ENCODE results near the gene CCDC154.
"Not testable (repeated sequence)": the region's sequence is repeated elsewhere in the genome, so short reads cannot be mapped to it uniquely, and the experiment has no call there.

Gene CCDC154

DNA sequence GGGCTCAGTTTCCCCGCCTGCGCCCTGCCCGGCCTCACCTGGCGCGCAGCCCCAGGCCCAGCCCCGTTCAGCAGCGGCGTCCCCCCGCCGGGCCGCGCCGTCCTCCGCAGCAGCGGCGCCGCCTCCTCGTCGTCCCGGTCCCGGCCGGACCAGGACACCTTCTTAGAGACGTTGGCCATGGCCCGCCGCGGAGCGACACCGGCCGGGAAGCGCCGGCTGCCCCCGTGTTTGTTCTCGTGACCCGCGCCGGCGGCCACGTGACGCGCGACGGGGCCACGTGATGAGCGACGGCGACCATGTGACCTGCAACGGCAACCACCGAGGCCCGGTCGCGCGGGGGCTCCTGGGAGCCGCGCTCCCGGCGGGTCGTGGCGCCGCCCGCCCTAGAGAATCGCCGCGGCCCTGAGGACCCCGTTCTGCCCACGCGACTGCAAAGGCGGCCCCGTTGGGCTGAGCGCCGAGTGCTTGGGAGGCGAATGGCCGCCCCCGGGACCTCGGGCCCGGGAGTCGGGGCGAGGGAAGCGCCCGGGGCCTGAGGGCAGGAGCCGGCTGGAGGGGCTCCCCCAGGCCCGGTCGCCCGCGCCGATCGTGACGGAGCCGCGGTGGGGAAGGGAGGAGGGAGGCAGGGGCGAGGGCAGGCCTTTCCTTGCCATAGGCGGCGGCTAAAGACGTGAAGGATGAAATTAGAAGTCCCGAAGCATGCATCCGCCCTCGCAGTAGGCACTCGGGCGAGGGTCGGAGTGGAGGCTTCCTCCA lies 30.6 kb upstream of the CCDC154 start, which contains the start of gene CLCN7:
TSS of gene CLCN7 (minus strand) at position 233 of the 756 bp plus-strand sequence. CDS start at position 179, 54 bp downstream.
- peak; percentile 80 to 81 for DNase-seq (ENCODE audit: extremely low read depth in 1 of 2, low read depth in 1 of 2)

DNA sequence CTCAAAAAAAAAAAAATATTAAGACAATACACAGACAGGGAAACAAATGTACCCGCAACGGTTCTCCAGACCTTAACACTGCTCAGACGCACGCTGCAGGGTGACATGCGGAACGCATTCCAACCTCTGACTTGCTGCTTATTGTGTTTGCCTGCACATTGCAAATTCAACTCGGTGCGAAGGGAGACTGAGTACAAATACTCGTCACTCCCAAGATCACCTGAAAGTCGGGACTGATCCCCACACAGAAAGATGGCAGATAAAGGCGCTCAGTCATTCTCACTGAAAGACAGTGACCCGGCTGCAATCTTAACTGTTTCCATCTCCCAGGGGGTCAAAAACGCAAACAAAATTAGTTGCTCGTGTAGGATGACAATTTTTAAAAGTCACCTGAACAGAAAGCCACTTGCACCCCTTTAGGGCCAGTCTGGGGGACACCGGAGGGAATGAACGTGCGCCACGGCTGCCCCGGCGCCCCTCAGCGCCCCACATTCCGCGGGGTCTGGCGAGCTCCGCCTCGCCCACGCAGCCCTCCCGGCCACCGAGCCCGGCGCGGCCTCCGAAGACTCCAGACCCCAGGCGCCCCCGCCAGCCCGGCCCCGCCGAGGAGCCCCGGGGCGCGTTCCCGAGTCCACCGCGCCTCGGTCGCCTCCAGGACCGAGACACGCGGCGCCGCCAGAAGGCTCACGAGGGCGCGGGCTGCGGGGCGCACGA lies 29.9 kb upstream of the CCDC154 start:
- DNase-seq (ENCODE audit: extremely low read depth in 1 of 2, low read depth in 1 of 2): no peak

DNA sequence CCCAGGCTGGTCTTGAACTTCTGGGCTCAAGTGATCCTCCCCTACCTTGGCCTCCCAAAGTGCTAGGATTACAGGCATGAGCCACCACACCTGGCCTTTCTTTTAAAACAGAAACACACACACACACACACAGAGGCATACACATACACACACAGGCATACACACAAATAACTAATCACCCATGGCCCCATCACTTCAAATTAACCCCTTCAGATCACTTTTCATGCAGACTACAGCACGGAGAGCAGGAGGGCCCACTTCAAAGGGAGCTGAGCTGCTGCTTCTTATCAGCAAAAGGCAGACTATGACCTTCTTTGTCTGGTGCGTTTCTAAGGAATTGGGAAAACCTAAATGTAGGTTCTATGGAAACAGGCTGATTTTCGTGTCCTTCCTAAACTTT lies 28.6 kb upstream of the CCDC154 start:
- no peak for DNase-seq (ENCODE audit: extremely low read depth in 1 of 2, low read depth in 1 of 2)

DNA sequence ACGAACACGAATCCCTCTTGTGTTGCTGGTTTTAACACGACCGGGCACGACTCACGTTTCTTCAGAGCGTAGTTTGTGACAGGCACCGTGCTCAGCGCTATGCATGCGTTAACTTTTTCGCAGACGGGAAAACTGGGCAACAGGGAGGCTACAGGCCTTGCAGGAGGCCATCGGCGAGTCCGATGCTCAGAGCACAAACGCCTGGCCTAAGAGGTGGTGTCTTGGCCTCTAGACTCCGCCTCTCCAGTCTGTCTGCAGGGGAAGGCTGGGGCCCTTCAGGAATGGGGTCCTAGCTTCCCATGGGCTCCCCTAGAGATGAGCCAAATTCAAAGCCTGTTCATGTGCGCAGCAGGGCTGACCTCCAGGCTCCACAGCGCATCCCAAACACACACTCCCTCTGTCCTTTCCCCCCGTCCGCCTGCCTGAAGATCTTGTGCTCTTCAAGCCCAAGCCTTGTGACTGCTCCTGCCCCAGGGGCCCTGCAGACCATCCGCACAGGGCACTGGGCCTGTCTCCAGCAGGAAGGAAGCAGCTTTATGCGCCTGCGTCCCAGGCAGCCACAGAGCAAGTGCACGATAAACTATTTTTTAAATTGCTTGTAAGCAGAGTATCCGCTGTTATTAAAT lies 27.3 kb upstream of the CCDC154 start:
- no peak for DNase-seq (ENCODE audit: extremely low read depth in 1 of 2, low read depth in 1 of 2)

DNA sequence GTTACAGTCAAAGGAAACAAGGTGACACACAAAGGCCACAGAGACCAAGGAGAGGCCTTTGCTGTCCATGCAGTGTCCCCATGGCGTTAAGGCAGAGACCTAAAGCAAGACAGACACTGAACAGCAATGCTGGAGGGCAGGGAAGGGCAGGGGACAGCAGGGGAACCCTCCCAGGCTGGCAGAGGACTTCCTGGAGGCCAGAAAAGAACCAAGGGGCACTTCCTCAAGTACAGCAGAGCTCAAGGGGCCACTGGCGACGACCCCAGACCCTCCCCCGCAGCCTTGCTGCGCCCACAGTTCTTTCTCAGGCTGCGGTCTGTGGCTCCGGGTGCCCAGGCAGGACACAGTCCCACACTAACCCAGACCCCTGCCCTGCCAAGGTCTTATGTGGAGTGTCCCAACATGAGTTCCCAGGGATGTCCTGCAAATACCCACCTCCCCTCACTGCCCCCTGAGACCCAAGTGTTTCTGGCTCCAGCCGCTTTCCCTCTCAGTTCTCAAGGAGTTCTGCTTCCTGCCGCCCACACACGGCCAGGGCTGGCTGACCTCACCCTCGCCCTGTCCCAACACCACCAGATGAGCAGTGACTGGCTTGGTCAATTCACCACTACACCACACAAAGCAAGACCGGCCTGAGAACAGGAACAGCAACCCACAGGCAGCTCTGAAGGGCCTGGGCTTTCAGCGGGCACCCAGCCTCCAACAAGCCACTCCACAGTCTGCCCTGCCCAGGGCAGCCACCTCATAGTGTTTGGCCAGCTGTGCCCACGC lies 26.3 kb upstream of the CCDC154 start:
- DNase-seq (ENCODE audit: extremely low read depth in 1 of 2, low read depth in 1 of 2): no peak

DNA sequence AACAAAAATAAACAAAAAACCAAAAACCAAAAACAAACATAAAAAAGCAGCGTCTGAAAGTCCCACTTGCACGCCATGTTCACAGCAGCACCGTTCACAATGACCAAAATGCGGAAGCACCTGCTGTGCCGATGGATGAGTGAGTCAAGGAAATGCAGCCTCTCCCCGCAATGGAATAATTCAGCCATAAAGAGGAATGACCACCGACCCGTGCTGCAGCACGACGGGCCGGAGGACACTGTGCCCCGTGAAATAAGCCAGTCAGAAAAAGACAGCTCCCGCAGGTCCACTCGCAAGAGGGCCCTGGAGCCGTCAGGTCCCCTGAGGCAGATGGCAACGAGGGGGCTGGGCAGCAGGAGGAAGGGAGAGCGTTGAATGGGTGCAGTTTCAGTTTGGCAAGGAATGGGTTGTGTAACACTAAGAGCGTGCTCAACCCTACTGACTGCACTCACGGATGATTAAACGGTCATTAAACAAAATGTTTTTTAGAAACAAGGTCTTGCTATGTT lies 25.4 kb upstream of the CCDC154 start:
- no peak for DNase-seq (ENCODE audit: extremely low read depth in 1 of 2, low read depth in 1 of 2)

DNA sequence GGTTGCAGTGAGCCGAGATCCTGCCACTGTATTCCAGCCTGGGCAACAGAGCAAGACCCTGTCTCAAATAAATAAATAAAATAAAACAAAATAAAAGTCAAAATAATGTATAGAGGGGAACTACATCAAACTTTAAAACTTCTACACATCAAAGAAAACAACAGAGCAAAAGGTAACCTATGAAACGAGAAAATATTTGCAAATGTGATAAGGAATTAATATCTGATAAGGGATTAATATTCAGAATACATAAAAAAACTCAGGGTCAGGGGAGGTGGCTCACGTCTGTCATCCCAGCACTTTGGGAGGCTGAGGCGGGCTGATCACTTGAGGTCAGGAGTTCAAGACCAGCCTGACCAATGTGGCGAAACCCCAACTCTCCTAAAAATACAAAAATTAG lies 24.8 kb upstream of the CCDC154 start:
- DNase-seq (ENCODE audit: extremely low read depth in 1 of 2, low read depth in 1 of 2): not testable (repeated sequence)

DNA sequence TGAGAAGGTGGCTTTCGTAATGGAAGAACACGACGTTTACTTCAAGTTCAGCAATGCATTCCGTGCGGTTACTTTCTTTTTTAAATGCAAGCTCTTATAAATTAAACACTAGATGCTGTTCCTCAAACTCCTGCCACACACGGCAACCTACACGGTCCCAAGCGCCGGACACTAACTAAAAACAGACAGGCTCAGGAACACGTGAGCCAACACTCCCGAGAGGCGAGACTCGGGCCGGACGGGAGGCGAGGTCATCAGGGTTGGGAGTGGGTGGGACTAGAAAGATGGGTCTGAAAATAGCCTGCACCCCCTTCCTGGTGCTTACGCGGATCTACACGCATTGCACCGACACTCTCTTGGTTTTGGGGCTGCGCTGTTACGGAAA lies 24.1 kb upstream of the CCDC154 start:
- DNase-seq (ENCODE audit: extremely low read depth in 1 of 2, low read depth in 1 of 2): no peak

DNA sequence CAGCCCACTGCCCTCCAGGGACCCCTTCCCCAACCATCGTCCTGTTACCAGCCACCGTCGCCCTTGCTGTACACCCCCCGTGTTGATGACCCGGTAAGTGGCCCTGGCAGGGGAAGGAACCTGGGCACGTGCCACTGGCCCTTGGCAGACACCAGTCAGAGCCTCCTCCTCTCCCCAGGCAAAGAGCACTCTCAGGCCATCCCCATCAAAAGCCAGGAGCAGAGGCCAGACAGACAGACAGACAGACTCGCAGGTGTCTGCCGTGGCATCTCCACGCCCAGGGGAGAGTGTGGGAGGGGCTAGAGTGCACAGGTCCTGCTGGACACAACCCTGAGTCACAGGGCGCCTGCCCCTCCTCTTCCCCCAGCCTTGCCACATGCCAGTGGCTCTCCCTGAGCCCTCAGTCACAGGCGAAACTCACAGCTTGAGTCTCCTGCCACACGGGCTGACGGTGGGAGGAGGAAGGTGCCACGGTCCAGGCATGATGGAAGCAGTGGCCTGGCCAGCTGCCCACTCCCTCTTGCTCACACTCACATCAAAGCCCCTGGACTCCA lies 22.7 kb upstream of the CCDC154 start:
- no peak for DNase-seq (ENCODE audit: extremely low read depth in 1 of 2, low read depth in 1 of 2)

DNA sequence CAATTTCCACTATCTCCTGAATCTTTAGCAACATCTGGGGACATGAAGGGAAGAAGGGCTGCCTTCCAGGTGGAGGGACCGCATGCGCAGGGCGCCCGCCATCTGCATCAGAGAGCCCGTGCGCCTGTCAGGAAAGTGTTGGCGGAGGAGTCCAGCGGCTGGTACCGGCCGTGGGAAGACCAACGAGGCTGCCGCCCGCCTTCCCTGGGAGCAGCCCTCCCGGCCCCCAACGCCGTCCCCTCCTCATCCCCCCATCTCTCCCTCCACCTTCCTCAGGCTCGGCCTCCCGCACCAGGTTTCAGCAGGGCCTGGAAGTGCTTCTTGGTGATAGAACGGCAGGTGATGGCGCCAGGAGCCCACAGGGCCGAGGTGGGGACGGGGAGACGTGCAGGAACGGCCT lies 21.7 kb upstream of the CCDC154 start:
- DNase-seq (ENCODE audit: extremely low read depth in 1 of 2, low read depth in 1 of 2): no peak

DNA sequence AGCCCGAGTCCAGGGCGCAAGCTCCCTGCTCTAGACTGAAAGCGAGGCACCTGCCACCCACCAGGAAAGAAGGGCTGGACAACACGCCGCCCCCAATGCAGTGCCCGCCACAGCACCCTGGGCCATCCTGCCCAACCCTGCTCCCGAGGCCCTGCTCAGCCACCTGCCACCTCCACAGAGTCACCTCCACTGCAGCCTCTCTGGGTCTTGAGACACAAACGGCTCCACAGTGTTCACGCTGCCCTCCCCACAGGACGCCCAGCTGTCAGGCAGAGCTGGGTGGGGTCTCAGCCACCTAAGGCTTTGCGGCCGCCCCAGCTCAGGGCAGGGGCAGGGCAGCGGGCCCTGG lies 21.2 kb upstream of the CCDC154 start:
- DNase-seq (ENCODE audit: extremely low read depth in 1 of 2, low read depth in 1 of 2): no peak

DNA sequence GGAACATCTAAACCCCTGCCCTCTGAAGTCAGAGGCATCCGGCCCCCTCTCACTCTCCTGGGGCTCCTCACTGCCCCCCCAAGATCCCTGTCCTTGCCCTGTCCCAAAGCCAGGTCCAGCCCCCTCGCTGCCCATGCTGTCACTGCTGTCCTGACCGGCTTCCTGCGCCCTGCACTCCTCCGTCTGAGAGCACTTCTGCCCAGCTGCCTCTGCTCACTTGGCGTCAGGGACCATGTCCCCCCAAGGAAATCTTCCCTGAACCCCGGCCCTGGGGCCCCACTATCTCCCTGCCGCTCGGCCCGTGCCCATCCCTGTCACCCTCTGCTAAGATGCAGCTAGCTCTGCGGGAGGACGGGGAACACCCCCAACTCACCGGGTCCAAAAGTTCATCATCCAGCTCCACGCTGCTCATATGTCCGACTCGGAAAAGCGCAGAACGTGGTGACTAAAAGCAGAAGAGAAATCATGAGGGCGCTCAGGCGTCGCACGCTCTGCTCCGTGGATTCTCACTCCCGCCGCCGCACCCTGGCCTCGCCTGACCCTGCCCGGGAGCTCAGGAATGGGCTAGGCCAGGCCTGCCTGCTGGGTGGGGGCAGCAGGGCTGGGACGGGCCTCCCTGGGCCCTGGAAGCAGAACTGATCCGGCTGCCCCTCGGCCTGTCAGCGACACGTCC lies 20.7 kb upstream of the CCDC154 start:
- DNase-seq (ENCODE audit: extremely low read depth in 1 of 2, low read depth in 1 of 2): no peak

DNA sequence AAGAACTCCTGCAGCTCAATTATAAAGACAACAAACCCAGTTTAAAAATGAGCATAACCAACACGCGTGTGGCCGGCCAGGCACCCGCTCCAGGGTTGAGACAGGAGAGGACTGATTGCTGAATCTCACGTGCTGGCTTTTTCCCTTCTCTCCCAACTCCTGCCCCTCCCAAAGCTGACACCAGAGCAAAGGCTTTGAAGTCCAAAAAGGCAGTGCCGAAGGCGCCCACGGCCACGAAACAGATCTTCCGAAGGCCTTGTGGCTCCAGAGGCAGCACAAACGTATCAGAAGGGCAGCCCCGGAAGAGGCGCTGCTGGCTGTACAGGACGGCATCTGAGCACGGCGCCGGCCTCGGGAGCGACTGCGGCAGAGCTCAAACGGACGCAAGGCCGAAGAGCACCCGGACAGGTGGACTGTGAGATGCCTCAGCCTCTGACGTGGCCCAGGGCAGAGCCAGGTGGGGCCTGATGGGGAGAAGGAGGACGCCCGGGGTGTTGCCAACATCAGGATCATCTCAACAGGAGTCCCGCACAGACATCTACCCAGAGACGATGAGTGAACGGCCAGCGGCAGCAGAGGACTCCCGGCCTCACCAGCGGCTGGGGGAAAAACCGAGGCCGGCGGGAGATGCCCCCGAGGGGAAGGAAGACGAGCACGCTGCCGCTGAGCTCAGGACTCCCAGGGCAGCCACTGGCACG lies 20.0 kb upstream of the CCDC154 start:
- DNase-seq (ENCODE audit: extremely low read depth in 1 of 2, low read depth in 1 of 2): no peak

DNA sequence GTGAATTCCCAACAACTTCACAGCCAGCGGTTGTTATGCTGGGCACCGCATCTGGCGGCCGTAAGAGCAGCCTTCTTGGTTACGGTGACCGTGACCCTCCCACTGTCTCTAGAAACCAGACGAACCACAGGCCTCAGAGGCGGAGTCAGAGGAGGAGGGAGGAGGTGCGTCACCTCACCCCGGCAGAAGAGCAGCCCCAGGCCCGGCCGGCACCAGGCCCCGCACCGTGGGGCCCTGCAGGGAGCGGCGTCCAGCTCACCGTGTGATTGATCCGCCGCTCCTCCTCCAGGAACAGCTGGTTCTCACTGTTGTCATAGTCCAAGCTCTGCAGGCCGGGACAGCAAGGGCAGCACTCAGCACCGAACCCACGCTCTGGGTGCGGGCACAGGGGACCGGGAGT lies 16.8 kb upstream of the CCDC154 start:
- DNase-seq (ENCODE audit: extremely low read depth in 1 of 2, low read depth in 1 of 2): no peak

DNA sequence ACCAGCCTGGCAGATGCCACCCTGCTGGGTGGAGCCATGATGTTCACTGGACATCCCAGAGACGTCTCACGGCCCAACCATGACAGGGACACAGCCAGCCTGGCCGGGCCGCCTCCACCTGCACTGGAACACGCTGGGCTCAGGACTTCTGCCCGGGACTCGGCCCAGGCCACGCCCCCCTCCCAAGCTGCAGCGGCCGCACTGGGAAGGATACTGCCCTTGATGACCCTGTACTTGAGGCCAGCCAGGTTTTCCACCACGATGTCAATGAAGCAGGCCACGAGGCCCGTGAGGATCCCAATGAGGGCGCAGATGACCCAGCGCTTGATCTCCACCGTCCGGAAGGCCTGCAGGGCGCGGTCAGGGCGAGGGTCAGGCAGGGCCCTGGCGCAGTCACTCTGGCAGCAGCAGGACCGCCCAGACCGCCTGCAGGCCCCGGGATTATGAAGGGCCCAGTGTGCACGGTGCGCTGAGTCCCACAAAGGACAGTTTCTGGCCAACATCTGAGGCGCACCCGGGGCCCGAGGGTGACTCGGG lies 16.3 kb upstream of the CCDC154 start:
- DNase-seq (ENCODE audit: extremely low read depth in 1 of 2, low read depth in 1 of 2): no peak

DNA sequence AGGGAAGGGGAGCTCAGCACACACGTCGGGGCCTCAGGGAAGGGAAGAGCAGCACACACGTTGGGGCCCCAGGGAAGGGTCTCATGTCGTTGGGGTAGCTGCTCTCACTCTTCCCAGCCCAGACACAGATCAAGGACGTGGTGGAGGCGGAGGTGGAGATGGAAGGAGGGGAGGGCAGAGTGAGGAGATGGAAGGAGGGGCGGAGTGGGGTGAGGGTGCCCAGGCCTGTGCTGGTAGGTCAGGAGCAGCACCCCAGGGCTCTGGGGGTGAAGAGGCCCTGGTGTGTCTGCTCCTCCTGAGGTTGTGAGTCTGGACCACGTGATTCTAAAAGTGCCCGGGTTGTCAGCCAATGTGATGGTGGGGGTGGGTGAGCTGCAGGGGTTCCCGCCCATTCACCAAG lies 15.6 kb upstream of the CCDC154 start:
- DNase-seq (ENCODE audit: extremely low read depth in 1 of 2, low read depth in 1 of 2): no peak

DNA sequence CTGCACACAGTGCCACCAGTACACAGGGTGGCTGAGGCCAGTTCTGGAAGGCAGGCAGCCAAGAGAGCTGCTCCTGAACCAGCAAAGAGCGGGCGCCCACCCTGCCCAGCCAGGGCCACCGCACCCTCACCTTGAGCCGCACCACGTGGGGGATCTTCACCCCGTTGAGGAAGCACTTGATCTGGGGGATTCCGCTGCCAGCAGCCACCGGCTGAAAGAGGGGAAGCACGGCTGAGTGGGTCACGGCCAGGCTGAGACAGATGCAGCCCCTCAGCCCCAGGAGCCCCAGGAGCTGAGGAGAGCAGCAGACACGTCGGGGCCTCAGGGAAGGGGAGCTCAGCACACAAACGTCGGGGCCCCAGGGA lies 14.6 kb upstream of the CCDC154 start:
- DNase-seq (ENCODE audit: extremely low read depth in 1 of 2, low read depth in 1 of 2): no peak

DNA sequence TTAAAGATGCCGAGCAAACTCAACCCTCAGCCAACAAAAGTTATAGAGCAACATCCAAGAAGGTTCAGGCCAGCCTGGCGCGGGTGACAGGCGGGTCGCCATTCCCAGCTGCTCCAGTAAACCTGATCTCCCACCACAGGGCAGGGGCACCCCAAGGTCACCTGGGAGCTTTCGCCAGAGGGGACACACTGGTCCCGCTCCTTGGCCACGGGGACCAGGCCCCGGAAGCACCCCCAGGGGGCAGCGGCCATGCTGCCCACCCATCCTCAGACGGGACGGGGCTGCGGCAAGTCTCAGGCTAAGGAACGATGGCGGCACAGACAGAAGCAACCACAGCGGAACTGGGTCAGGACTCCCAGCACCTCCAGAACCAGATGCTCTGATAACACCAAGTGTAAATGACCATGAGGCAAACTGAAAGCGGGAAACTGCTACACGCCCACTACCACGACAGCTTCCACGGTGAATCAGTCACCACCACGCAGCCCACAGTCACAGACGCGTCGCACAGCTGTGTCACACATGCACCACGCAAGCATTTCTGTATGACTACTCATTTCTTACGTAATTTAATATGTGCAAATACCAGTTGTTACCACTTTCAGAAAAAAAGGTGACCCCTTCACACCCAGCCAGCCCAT lies 14.1 kb upstream of the CCDC154 start:
- DNase-seq (ENCODE audit: extremely low read depth in 1 of 2, low read depth in 1 of 2): peak; percentile 30 to 47
